SU-DHL-6 (cell line): ENCODE data around the gene APC2.
"Not testable (repeated sequence)": the region's sequence is repeated elsewhere in the genome, so short reads cannot be mapped to it uniquely, and the experiment has no call there.

Experiments
- H2AFZ ChIP-seq: fragments of 200-600 bp; sonication (generic); 2 replicates; pipeline ENCODE4 v1.6.1; 2014; ENCODE audit warnings: low read depth, mild to moderate bottlenecking, moderate library complexity, mixed read lengths, antibody characterized with exemption, low read length; ENCODE audit not compliant: severe bottlenecking
- H3F3A ChIP-seq: fragments of 200-600 bp; shearing (Covaris generic); 2 replicates; pipeline ENCODE4 v1.6.0; 2016; ENCODE audit warnings: antibody characterized with exemption, mild to moderate bottlenecking; ENCODE audit not compliant: insufficient read depth
- H3K27ac ChIP-seq: fragments of 200-600 bp; sonication (generic); 2 replicates; pipeline ENCODE4 v1.5.1; 2016; ENCODE audit warnings: low read depth, mild to moderate bottlenecking, low read length, moderate library complexity, mixed read lengths
- H3K27me3 ChIP-seq: fragments of 200-600 bp; sonication (generic), shearing (Covaris generic); 2 replicates; pipeline ENCODE4 v1.6.0; 2014; ENCODE audit warnings: mild to moderate bottlenecking, low read length
- H3K36me3 ChIP-seq: fragments of 200-600 bp; sonication (generic); 2 replicates; pipeline ENCODE4 v1.6.1; 2014; ENCODE audit warnings: mild to moderate bottlenecking, low read length, mixed read lengths
- H3K4me2 ChIP-seq: fragments of 300-600, 200-600 bp; shearing (Covaris generic), sonication (generic); 2 replicates; pipeline ENCODE4 v1.6.0; 2014; ENCODE audit warnings: low read length, low read depth, mild to moderate bottlenecking; ENCODE audit not compliant: poor library complexity, severe bottlenecking
- H3K4me3 ChIP-seq: fragments of 200-600 bp; sonication (generic); 2 replicates; pipeline ENCODE4 v1.5.1; 2014; ENCODE audit warnings: antibody characterized with exemption, low read length, mild to moderate bottlenecking, mixed read lengths; ENCODE audit not compliant: insufficient read depth, poor library complexity, severe bottlenecking
- H3K79me2 ChIP-seq: fragments of 200-600 bp; sonication (generic); 2 replicates; pipeline ENCODE4 v1.6.1; 2014; ENCODE audit warnings: mild to moderate bottlenecking, low read length, moderate library complexity; ENCODE audit not compliant: insufficient read depth
- H3K9ac ChIP-seq: fragments of 200-600 bp; sonication (generic); 2 replicates; pipeline ENCODE4 v1.7.0; 2014; ENCODE audit warnings: mild to moderate bottlenecking, low read length
- H3K9me2 ChIP-seq: fragments of 200-600 bp; sonication (generic); replicated peaks from 2 replicates; pipeline ENCODE4 v1.6.1; 2014; ENCODE audit warnings: low read length; ENCODE audit not compliant: insufficient read depth
- H3K9me3 ChIP-seq: fragments of 200-600 bp; sonication (generic); 2 replicates; pipeline ENCODE4 v1.6.1; 2014; ENCODE audit warnings: low read length, mixed read lengths; ENCODE audit not compliant: insufficient read depth
- H4K20me1 ChIP-seq: fragments of 200-600 bp; sonication (generic); 2 replicates; pipeline ENCODE4 v1.6.1; 2014; ENCODE audit warnings: low read depth, mild to moderate bottlenecking, antibody characterized with exemption, low read length, moderate library complexity, mixed read lengths
- EZH2phosphoT487 ChIP-seq: fragments of 200-600 bp; sonication (generic), shearing (Covaris generic); conservative IDR thresholded peaks from 2 replicates; pipeline ENCODE4 v1.6.1; 2018; ENCODE audit warnings: mild to moderate bottlenecking, antibody characterized with exemption, low read length, moderate library complexity, mixed read lengths
- TF ChIP-seq, protein P1 (sequence below): fragments of 200-600 bp; sonication (generic); IDR thresholded peaks from one replicate; pipeline ENCODE4 v1.5.1; 2017; ENCODE audit warnings: antibody characterized with exemption, mild to moderate bottlenecking, low read length, moderate library complexity; ENCODE audit not compliant: insufficient read depth, poor library complexity, severe bottlenecking

The APC2 gene

DNA sequence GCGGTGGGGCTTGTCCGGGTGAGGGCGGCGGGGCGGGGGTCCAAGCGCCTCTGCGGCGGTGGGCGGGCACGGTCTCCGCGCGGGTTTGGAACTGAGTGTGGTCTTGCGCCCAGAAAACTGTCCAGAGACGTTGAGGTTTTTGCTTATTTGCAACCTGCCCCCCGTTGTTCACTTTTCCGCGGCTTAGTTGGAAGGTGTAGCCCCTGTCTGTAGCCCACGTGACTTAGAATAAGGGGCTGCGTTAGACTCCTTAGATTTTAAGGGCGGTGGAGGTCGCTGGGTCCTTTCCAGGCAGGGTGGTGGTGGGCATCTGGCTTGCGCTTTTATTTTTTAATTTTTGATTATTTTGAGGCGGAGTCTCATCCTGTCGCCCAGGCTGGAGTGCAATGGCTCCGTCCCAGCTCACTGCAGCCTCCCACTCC lies 11.0 kb upstream of the APC2 start:
- H3K9me3 ChIP-seq = no peaks in the 10 kb centered on the region
- peaks cover 19% of the 10 kb centered on the region for H3K36me3 ChIP-seq
- H3K4me2 ChIP-seq = peak overlapping the region; percentile 67
- no peak for TF ChIP-seq EZH2phosphoT487
- peak overlapping the region; percentile 99 for H3K4me3 ChIP-seq
- H3K9me2 ChIP-seq = no peaks in the 10 kb centered on the region
- H4K20me1 ChIP-seq = peaks cover 18% of the 10 kb centered on the region; the same call in 1 of the 2 replicates
- peak overlapping the region; percentile 99 for H3K9ac ChIP-seq
- peaks cover 31% of the 10 kb centered on the region for H3K79me2 ChIP-seq
- H2AFZ ChIP-seq = no peak overlapping the region
- no peaks in the 10 kb centered on the region for H3K27me3 ChIP-seq
- peak overlapping the region; percentile 78 for H3K27ac ChIP-seq
- peaks cover 61% of the 10 kb centered on the region for H3F3A ChIP-seq

DNA sequence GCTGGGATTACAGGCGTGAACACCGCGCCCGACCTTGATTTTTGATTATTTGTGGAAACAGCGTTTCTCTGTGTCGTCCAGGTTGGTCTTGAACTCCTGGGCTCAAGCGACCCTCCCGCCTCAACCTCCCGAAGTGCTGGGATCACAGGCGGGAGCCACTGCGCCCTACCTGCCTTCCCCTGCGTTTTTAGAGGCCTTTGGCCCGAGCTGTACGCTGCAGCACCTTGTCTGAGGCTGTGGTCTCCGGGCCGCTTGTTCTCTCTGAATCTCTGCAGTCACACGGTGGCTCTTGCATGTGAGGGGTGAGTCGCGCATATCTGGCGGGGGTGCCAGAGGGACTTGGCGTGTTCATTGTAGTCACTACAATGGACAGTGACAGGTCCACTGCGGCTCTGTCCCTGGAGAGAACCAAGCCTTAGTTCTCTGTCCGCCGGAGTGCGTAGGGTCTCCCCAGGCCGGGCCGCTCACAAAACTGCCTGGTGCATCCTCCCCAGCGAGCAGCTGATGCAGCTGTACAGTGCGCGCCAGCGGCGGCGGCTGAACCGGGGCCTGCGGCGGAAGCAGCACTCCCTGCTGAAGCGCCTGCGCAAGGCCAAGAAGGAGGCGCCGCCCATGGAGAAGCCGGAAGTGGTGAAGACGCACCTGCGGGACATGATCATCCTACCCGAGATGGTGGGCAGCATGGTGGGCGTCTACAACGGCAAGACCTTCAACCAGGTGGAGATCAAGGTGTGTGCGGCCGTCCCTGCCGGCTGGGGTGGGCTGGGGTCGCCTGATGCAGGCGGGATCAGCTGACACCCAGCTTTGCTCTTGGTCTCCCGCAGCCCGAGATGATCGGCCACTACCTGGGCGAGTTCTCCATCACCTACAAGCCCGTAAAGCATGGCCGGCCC lies 10.2 kb upstream of the APC2 start:
- Histone ChIP-seq H3K27ac (peak overlapping the region; percentile 78), H3F3A (peaks cover 66% of the 10 kb centered on the region), H3K4me3 (peak overlapping the region; percentile 99), H4K20me1 (peaks cover 18% of the 10 kb centered on the region; the same call in 1 of the 2 replicates), H3K79me2 (peaks cover 31% of the 10 kb centered on the region), H3K4me2 (peak overlapping the region; percentile 67), H3K36me3 (peaks cover 19% of the 10 kb centered on the region), H3K9ac (peak overlapping the region; percentile 99)
- H2AFZ ChIP-seq, H3K9me3 ChIP-seq, H3K9me2 ChIP-seq, H3K27me3 ChIP-seq: not testable (repeated sequence)

DNA sequence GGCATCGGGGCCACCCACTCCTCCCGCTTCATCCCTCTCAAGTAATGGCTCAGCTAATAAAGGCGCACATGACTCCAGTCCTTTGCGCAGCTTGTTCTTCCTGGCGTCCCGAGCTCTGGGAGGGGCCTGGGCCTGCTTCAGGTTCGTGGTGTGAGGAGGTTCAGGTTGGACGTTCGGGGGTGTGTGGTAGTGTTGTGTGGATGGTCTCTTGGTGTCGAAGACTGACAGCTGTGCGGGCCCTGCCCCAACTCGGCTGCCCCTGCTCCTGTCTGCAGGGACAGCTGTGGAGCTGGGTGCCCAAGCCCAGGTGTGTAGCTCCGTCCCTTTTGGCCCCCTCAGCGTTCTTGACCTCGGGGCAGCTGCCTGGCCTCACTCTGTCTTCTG lies 9.5 kb upstream of the APC2 start:
- Histone ChIP-seq H4K20me1 (peaks cover 18% of the 10 kb centered on the region; the same call in 1 of the 2 replicates), H3F3A (peaks cover 60% of the 10 kb centered on the region), H3K9ac (no peak overlapping the region)

GRCh38 chr19:1441022-1441426 lies 8.9 kb upstream of the APC2 start:
- Histone ChIP-seq H3K79me2 (peaks cover 31% of the 10 kb centered on the region), H3K4me2 (no peak overlapping the region), H3K4me3 (no peak overlapping the region)

More for the DNA sequence above, 9.5 kb upstream of the APC2 start:
- Histone ChIP-seq H3K4me2 (no peak overlapping the region), H3K27ac (no peak overlapping the region), H3K9me2 (no peaks in the 10 kb centered on the region), H3K4me3 (no peak overlapping the region), H3K79me2 (peaks cover 31% of the 10 kb centered on the region), H3K9me3 (no peaks in the 10 kb centered on the region), H3K36me3 (peaks cover 16% of the 10 kb centered on the region), H3K27me3 (no peaks in the 10 kb centered on the region), H2AFZ (no peak overlapping the region)
- TF ChIP-seq, protein P1, sequence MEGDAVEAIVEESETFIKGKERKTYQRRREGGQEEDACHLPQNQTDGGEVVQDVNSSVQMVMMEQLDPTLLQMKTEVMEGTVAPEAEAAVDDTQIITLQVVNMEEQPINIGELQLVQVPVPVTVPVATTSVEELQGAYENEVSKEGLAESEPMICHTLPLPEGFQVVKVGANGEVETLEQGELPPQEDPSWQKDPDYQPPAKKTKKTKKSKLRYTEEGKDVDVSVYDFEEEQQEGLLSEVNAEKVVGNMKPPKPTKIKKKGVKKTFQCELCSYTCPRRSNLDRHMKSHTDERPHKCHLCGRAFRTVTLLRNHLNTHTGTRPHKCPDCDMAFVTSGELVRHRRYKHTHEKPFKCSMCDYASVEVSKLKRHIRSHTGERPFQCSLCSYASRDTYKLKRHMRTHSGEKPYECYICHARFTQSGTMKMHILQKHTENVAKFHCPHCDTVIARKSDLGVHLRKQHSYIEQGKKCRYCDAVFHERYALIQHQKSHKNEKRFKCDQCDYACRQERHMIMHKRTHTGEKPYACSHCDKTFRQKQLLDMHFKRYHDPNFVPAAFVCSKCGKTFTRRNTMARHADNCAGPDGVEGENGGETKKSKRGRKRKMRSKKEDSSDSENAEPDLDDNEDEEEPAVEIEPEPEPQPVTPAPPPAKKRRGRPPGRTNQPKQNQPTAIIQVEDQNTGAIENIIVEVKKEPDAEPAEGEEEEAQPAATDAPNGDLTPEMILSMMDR = no peak
- TF ChIP-seq EZH2phosphoT487 = no peak

More at GRCh38 chr19:1441022-1441426, 8.9 kb upstream of the APC2 start:
- Histone ChIP-seq H3K27me3 (no peaks in the 10 kb centered on the region), H4K20me1 (peaks cover 18% of the 10 kb centered on the region; the same call in 1 of the 2 replicates), H2AFZ (no peak overlapping the region), H3K27ac (no peak overlapping the region), H3K9me3 (no peaks in the 10 kb centered on the region), H3K36me3 (peaks cover 16% of the 10 kb centered on the region), H3K9ac (no peak overlapping the region), H3F3A (peaks cover 58% of the 10 kb centered on the region), H3K9me2 (no peaks in the 10 kb centered on the region)
- TF ChIP-seq EZH2phosphoT487 = no peak
- TF ChIP-seq, protein P1 = no peak
